ENCODE measurements around the gene YTHDC2. TPM values are rescaled to one million over a fixed set of nuclear protein-coding genes. Genes with fewer than 3 reads are reported as not detected.

YTHDC2 gene
- polyA plus RNA-seq, 6 donors from 2014 or later = 8.1 to 20.0 (median 15.0) TPM

DNA sequence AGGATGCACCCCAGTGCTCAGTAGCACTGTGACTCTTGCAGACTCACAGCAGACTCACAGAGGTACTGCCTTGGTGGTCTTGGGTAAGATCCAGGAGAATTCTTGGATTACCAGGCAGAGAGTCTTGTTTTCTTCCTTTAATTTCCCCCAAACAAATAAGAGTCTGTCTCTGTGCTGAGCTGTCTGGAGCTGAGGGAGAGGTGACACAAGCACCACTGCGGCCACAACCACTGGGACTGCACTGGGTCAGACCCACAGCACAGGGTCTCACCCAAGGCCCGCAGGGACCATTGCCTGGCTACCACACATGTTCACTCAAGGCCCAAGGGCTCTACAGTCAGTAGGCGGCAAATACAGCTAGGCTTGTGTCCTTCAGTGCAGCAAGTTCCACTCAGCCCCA lies 11.4 kb upstream of the YTHDC2 start:
- peaks cover 0 to 23% (median 13%) of the 10 kb centered on the region in 7 donors for H3K9me3 Mint-ChIP-seq
- DNase-seq = no peak
- H3K4me3 Mint-ChIP-seq = no peak overlapping the region
- peaks cover 43 to 78% (median 73%) of the 10 kb centered on the region in 3 donors for H3K27me3 Mint-ChIP-seq
- no peak overlapping the region for H3K27ac Mint-ChIP-seq
- H3K4me1 Mint-ChIP-seq = no peaks in the 10 kb centered on the region
- ATAC-seq (ENCODE audit: low read depth in 2 of 2) = no peak
- peaks cover 0 to 9% of the 10 kb centered on the region in 2 donors for H3K36me3 Mint-ChIP-seq

DNA sequence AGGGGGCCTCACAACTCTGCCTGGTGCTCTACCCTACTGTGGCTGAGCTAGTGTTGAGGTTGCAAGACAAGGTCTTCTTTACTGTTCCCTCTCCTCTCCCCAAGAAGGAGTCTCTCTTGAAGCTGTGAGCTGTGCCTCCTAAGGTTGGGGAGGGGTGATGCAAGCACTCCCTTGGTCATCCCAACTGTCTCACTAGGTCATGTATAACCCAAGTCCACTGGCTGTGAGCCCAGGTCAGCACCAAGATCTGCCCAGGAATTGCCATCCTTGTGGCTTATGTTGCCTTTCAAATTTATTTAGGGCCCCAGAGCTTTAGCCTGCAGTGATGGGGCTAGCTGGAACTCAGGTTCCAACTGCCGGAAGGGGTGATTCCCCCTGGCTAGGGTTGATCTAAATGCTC lies 10.3 kb upstream of the YTHDC2 start:
- H3K27me3 Mint-ChIP-seq = peaks cover 52 to 74% (median 68%) of the 10 kb centered on the region in 3 donors
- H3K4me3 Mint-ChIP-seq = no peak overlapping the region
- peaks cover 0 to 3% (median 0%) of the 10 kb centered on the region in 3 donors for H3K4me1 Mint-ChIP-seq
- peaks cover 0 to 23% (median 13%) of the 10 kb centered on the region in 7 donors for H3K9me3 Mint-ChIP-seq
- DNase-seq (no peak), ATAC-seq (ENCODE audit: low read depth in 2 of 2) (no peak)
- H3K27ac Mint-ChIP-seq = no peak overlapping the region
- H3K36me3 Mint-ChIP-seq = peaks cover 0 to 9% of the 10 kb centered on the region in 2 donors

DNA sequence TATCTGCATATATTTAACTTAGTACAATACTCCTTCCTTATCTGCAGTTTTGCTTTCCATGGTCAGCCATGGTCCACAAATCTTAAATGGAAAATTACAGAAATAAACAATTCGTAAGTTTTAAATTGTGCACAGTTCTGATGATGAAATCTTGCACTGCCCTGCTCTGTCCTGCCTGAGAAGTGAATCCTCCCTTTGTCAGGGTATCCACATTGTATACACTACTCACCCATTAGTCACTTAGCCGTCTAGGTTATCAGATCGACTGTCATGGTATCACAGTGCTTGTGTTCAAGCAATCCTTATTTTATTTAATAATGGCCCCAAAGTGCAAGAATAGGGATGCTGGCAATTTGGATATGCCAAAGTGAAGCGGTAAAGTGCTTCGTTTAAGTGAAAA lies 8.3 kb upstream of the YTHDC2 start:
- Mint-ChIP-seq H3K36me3 (peaks cover 0 to 9% of the 10 kb centered on the region in 2 donors), H3K9me3 (peaks cover 0 to 18% (median 9%) of the 10 kb centered on the region in 7 donors), H3K4me1 (peaks cover 0 to 3% (median 0%) of the 10 kb centered on the region in 3 donors), H3K27me3 (peaks cover 63 to 78% (median 66%) of the 10 kb centered on the region in 3 donors), H3K4me3 (no peak overlapping the region), H3K27ac (no peak overlapping the region)
- ATAC-seq (ENCODE audit: low read depth in 2 of 2) (no peak), DNase-seq (no peak)

DNA sequence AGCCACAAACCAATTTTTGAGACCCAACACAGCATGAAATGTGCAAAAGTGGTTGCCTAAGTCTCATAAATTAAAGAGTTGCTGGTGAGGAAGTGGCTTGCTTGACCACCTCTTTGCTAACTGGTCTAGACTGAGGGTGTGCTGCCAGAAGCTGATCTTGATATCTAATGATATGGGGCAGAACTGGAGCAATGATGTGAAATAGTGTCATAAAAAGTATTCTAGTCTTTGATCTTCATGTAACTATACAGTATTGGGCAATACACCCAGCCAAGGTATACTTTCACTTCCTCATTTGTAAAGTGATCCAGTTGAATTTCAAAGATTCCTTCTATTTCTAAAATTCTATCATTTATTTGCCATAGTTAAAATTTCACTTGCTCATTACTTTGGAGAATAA lies 5.9 kb upstream of the YTHDC2 start:
- H3K9me3 Mint-ChIP-seq = no peaks in the 10 kb centered on the region
- H3K27me3 Mint-ChIP-seq = peaks cover 47 to 60% (median 57%) of the 10 kb centered on the region in 3 donors
- H3K4me1 Mint-ChIP-seq = peaks cover 0 to 3% (median 0%) of the 10 kb centered on the region in 3 donors
- peak in 1 of 2 donors; percentile 56 for ATAC-seq (ENCODE audit: low read depth in 2 of 2)
- H3K36me3 Mint-ChIP-seq = no peaks in the 10 kb centered on the region
- H3K4me3 Mint-ChIP-seq = no peak overlapping the region
- DNase-seq = peak; percentile 17
- no peak overlapping the region for H3K27ac Mint-ChIP-seq

DNA sequence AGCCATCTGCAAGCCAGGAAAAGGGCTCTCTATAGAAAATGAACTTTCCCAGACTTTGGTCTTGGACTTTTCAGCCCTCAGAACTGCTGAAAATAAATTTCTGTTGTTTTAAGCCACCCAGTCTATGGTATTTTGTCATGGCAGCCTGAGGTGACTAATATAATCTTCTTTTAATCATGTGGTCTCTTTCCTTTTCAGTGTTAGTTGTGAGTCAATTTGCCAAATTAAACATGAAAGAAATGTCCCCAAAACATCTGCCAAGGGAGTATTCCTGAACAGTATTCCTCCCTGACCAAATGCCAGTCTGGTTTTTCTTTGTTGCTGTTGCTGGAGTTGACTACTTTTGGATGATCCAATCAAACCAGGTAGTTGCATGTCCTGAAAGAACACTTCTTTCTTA lies 4.7 kb upstream of the YTHDC2 start:
- H3K27ac Mint-ChIP-seq = no peak overlapping the region
- no peaks in the 10 kb centered on the region for H3K9me3 Mint-ChIP-seq
- H3K4me1 Mint-ChIP-seq = peaks cover 0 to 10% (median 3%) of the 10 kb centered on the region in 3 donors
- no peaks in the 10 kb centered on the region for H3K36me3 Mint-ChIP-seq
- DNase-seq (no peak), ATAC-seq (ENCODE audit: low read depth in 2 of 2) (no peak)
- no peak overlapping the region for H3K4me3 Mint-ChIP-seq
- peaks cover 36 to 61% (median 46%) of the 10 kb centered on the region in 3 donors for H3K27me3 Mint-ChIP-seq

DNA sequence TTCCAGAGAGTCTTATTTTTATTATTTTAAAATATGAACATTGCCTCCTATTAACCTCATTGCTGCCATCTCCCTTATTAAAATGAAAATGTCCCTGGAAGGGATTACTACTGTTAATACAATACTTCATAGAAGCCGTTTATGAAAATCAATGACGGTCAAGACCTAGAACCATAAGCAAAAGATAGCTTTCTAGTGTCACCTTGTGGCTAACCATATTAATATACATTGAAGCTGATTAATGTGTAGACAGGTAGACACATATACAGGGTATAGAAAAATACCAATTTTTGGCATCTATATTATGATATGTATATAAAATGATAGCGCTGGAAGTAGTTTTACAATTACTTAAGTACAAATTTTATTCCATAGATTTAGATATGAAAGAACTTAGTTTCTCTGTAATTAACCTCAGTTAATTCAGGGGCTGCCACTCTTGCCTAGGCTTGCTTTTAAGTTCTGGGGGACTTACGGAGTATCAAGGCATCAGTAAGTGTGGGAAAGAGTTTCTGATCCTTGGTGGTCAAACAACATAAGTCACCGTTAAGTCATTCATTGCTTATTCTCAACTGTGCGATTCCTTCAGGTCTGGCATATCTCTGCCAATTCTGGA lies 2.5 kb upstream of the YTHDC2 start:
- ATAC-seq (ENCODE audit: low read depth in 2 of 2) = no peak
- Mint-ChIP-seq H3K27me3 (peaks cover 29 to 47% (median 30%) of the 10 kb centered on the region in 3 donors), H3K9me3 (no peaks in the 10 kb centered on the region), H3K27ac (no peak overlapping the region), H3K4me1 (peaks cover 17 to 26% (median 18%) of the 10 kb centered on the region in 3 donors), H3K4me3 (no peak overlapping the region), H3K36me3 (peaks cover 0 to 4% of the 10 kb centered on the region in 2 donors)
- DNase-seq = no peak

DNA sequence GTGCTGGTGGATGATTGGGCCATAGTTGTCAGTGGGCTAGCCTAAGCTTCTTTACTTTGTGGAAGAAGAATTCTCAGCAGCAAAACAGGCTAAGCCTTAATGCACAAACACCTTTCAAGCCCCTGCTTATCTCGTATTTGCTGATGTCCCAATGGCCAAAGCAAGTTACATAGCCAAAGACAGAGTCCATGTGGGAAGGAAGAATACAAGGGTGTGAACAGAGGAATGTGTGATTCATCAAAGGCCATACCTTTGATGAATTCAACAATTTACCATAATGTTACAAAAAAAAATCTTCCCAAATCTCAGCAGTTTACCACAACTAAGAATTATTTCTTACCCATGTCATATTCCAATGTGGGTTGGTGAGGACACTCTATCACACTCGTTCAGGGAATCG lies 1.2 kb upstream of the YTHDC2 start:
- DNase-seq = no peak
- H3K4me3 Mint-ChIP-seq = peak overlapping the region in 5 of 8 donors; percentile 3 to 95 (median 63)
- no peak overlapping the region for H3K27ac Mint-ChIP-seq
- H3K36me3 Mint-ChIP-seq = peaks cover 0 to 4% of the 10 kb centered on the region in 2 donors
- peaks cover 23 to 31% (median 23%) of the 10 kb centered on the region in 3 donors for H3K4me1 Mint-ChIP-seq
- peaks cover 25 to 42% (median 26%) of the 10 kb centered on the region in 3 donors for H3K27me3 Mint-ChIP-seq
- no peaks in the 10 kb centered on the region for H3K9me3 Mint-ChIP-seq
- no peak for ATAC-seq (ENCODE audit: low read depth in 2 of 2)

DNA sequence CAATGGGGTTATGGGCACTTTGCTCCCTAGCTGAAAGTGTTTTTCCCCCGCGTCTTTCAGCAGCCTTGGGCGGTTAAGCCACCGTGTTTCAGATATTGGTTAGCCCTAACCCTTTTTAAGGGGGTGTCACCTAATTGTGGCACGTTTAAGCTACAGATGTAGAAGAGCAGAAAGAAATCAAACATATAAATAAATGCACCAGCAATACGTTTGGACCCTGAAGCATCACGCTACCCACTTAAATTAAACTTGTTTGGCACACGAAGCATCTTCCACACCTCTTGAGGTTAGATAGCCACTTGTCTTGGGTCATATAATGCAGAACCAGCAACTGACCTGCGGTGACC lies 768 bp downstream of the YTHDC2 start:
- Mint-ChIP-seq H3K4me3 (peak overlapping the region; percentile 85 to 97 (median 94)), H3K36me3 (peaks cover 0 to 4% of the 10 kb centered on the region in 2 donors), H3K27me3 (peaks cover 12 to 24% (median 14%) of the 10 kb centered on the region in 3 donors), H3K27ac (peak overlapping the region; percentile 93 to 98 (median 97)), H3K9me3 (no peaks in the 10 kb centered on the region), H3K4me1 (peaks cover 23 to 28% (median 23%) of the 10 kb centered on the region in 3 donors)
- DNase-seq (no peak), ATAC-seq (ENCODE audit: low read depth in 2 of 2) (no peak)

DNA sequence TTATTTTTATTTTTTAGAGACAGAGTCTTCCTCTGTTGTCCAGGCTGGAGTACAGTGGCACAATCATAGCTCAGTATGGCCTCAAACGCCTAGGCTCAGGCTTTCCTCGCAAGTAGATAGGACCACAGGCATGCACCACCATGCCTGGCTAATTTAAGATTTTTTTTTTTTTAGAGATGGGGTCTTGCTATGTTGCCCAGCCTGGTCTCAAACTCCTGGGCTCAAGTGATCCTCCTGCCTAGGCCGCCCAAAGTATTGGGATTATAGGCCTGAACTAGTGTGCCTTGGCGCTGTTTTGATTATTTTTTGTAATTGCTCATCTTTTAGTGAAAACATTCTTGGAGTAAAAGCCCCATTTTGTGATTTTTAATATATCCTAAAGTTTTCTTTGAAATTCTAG lies 5.4 kb downstream of the YTHDC2 start:
- H3K4me3 Mint-ChIP-seq = no peak overlapping the region
- H3K27me3 Mint-ChIP-seq = no peaks in the 10 kb centered on the region
- no peak for DNase-seq
- peaks cover 0 to 4% of the 10 kb centered on the region in 2 donors for H3K36me3 Mint-ChIP-seq
- peaks cover 35% of the 10 kb centered on the region in 3 donors for H3K4me1 Mint-ChIP-seq
- H3K9me3 Mint-ChIP-seq = no peaks in the 10 kb centered on the region
- ATAC-seq (ENCODE audit: low read depth in 2 of 2) = no peak
- peak overlapping the region in 2 of 6 donors; percentile 26 to 79 for H3K27ac Mint-ChIP-seq

DNA sequence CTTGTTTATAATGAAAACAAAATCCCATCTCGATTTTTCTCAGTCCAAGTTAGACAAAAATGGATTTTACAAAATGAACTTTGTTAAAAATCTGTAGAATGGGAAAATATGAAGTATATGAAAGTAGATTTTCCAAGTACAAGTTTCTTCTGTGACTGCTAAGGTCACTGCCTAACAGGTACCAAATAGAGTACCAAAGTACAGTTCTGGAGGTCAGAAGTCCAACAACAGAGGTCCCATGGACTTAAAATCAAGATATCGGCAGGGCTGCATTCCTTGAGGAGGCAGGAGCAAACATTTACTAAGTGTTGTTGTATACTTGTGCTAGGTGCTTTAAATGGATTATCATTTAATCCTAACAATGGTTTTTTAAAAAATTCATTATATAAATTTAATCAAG lies 5.9 kb downstream of the YTHDC2 start:
- Mint-ChIP-seq H3K4me3 (no peak overlapping the region), H3K27ac (peak overlapping the region in 1 of 6 donors; percentile 17), H3K36me3 (peaks cover 0 to 4% of the 10 kb centered on the region in 2 donors), H3K4me1 (peaks cover 32 to 36% (median 35%) of the 10 kb centered on the region in 3 donors), H3K27me3 (no peaks in the 10 kb centered on the region), H3K9me3 (no peaks in the 10 kb centered on the region)
- no peak for DNase-seq
- ATAC-seq (ENCODE audit: low read depth in 2 of 2) = no peak

DNA sequence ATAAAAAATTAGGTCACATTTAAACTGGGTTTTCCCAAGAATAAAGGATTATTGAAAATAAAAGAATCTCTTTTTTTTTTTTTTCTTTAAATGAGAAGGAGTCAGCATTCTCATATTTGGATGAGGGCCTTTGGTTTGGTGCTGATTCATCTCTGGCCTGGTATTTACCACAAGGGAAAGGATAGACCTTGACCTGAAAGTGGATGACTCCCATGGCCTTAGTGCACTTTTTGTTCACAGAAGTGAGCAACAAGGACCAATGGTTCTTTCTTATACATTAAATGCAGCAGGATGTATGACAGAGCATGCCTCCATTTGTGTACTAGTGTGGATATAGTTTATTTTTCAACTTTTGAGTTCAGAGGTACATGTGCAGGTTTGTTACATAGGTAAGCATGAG lies 6.9 kb downstream of the YTHDC2 start:
- Mint-ChIP-seq H3K9me3 (no peaks in the 10 kb centered on the region), H3K4me3 (no peak overlapping the region), H3K27ac (no peak overlapping the region), H3K27me3 (no peaks in the 10 kb centered on the region), H3K36me3 (peaks cover 0 to 3% of the 10 kb centered on the region in 2 donors), H3K4me1 (peaks cover 28 to 33% (median 30%) of the 10 kb centered on the region in 3 donors)
- no peak for ATAC-seq (ENCODE audit: low read depth in 2 of 2)
- no peak for DNase-seq

DNA sequence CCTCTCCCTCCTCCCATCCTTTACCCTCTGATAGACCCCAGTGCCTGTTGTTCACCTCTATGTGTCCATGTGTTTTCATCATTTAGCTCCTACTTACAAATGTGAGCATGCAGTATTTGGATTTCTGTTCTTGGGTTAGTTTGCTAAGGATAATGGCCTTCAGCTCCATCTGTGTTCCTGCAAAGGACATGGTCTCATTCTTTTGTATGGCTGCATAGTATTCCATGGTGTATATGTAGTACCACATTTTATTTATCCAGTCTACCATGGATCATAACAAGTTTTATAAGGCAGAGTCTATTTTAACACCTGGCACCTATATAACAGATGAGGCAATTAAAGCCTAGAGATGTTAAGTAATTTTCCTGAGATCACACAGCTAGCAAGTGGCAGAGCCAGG lies 7.4 kb downstream of the YTHDC2 start:
- DNase-seq (no peak), ATAC-seq (ENCODE audit: low read depth in 2 of 2) (no peak)
- Mint-ChIP-seq H3K4me1 (peaks cover 24 to 29% (median 26%) of the 10 kb centered on the region in 3 donors), H3K4me3 (no peak overlapping the region), H3K36me3 (no peaks in the 10 kb centered on the region), H3K27ac (peak overlapping the region in 1 of 6 donors; percentile 47), H3K27me3 (no peaks in the 10 kb centered on the region), H3K9me3 (no peaks in the 10 kb centered on the region)

DNA sequence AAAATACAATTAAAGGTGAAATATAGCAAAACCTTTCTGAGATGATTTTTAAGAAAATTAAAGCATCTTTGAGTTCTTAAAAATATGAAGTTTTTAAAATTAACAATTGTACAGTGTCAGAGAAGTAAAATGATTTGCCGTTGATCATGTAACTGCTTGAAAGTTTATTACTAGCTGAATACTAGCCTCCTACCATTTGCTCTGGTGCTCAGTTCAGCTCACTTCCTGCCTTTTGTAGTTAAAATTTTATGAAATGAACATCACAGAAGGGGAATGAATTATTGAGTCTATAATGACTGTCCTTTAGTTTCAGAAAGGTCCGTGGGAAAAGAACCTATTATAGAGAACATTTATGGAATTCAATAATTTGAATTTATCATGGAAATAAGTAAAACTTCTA lies 9.7 kb downstream of the YTHDC2 start:
- Mint-ChIP-seq H3K4me3 (no peak overlapping the region), H3K36me3 (no peaks in the 10 kb centered on the region), H3K27ac (peak overlapping the region in 3 of 6 donors; percentile 39 to 74 (median 71)), H3K27me3 (no peaks in the 10 kb centered on the region), H3K9me3 (no peaks in the 10 kb centered on the region), H3K4me1 (peaks cover 18 to 24% (median 24%) of the 10 kb centered on the region in 3 donors)
- DNase-seq (no peak), ATAC-seq (ENCODE audit: low read depth in 2 of 2) (no peak)

DNA sequence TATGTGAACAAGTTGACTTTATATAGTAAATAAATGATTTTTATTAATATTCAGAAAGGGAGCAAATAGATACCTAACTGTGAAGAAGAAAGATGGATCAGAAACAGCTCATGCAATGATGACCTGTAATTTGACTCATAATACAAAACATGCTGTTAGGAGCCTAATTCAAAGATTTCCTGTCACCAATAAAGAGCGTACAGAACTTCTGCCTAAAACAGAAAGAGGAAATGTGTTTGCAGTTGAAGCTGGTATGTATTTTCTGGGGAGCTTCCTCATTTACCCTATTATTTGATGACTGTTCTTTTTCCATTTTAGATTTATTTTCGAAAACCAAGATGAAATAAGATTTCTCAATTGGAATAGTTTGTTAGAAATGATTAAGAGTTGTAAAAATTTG lies 11.4 kb downstream of the YTHDC2 start:
- peaks cover 0 to 1% (median 0%) of the 10 kb centered on the region in 7 donors for H3K9me3 Mint-ChIP-seq
- peak; percentile 97 to 99 for ATAC-seq (ENCODE audit: low read depth in 2 of 2)

More for the DNA sequence above, 11.4 kb downstream of the YTHDC2 start:
- Mint-ChIP-seq H3K36me3 (no peaks in the 10 kb centered on the region), H3K27me3 (no peaks in the 10 kb centered on the region), H3K4me3 (peak overlapping the region in 7 of 8 donors; percentile 13 to 86 (median 45)), H3K27ac (peak overlapping the region in 5 of 6 donors; percentile 36 to 84 (median 63)), H3K4me1 (peaks cover 18 to 23% (median 18%) of the 10 kb centered on the region in 3 donors)
- peak; percentile 44 for DNase-seq

Measured in naive B cell (primary cell).